Neural progenitor cell (in vitro differentiated cells): ENCODE data around the gene KCNMA1.

Experiments
- EZH2phosphoT487 ChIP-seq: fragments of 200-600 bp; sonication (generic); IDR thresholded peaks from 2 replicates; pipeline ENCODE4 v1.6.1; 2017; ENCODE audit warnings: antibody characterized with exemption
- TF ChIP-seq, protein P1 (sequence below): fragments of 200-600 bp; sonication (generic); IDR thresholded peaks from 2 replicates; pipeline ENCODE4 v1.5.1; 2017; ENCODE audit warnings: antibody characterized with exemption, mild to moderate bottlenecking

DNA sequence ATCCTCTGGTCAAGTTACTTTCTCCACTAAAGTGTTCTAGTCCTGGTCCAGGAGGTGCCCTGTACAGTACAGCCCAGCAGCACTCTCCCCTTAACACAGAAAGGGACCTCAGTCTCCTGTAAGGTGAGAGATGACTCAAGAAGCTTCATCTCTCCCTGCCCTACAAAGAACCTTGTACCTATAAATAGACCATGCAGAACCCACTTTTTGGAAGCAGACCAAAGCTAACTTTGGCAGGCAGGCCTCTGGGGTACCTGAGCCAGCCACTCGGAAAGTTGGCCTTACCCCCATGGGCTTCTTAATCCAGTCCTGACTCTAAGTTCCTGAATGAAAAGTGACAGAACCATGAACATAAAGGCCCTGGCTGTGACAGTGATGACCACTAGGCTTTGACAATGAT is 454.8 kb downstream of the KCNMA1 start:
- TF ChIP-seq, protein P1, sequence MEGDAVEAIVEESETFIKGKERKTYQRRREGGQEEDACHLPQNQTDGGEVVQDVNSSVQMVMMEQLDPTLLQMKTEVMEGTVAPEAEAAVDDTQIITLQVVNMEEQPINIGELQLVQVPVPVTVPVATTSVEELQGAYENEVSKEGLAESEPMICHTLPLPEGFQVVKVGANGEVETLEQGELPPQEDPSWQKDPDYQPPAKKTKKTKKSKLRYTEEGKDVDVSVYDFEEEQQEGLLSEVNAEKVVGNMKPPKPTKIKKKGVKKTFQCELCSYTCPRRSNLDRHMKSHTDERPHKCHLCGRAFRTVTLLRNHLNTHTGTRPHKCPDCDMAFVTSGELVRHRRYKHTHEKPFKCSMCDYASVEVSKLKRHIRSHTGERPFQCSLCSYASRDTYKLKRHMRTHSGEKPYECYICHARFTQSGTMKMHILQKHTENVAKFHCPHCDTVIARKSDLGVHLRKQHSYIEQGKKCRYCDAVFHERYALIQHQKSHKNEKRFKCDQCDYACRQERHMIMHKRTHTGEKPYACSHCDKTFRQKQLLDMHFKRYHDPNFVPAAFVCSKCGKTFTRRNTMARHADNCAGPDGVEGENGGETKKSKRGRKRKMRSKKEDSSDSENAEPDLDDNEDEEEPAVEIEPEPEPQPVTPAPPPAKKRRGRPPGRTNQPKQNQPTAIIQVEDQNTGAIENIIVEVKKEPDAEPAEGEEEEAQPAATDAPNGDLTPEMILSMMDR = no peak
- no peak for TF ChIP-seq EZH2phosphoT487
